OCI-LY1 (cell line): ENCODE results near the gene GMDS.

Experiments used
- H2AFZ ChIP-seq: fragments of 200-600 bp; sonication (generic), shearing (Covaris generic); 2 replicates; pipeline ENCODE4 v1.6.0; 2014; ENCODE audit warnings: antibody characterized with exemption, mild to moderate bottlenecking, low read length
- H3F3A ChIP-seq: fragments of 200-600 bp; sonication (generic), shearing (Covaris generic); 2 replicates; pipeline ENCODE4 v1.6.0; 2014; ENCODE audit warnings: mild to moderate bottlenecking, antibody characterized with exemption, low read length, moderate library complexity; ENCODE audit not compliant: insufficient read depth
- H3K27ac ChIP-seq: fragments of 200-600 bp; sonication (generic); 2 replicates; pipeline ENCODE4 v1.5.1; 2014; ENCODE audit warnings: low read length, mixed run types, mild to moderate bottlenecking, low read depth; ENCODE audit not compliant: poor library complexity, severe bottlenecking
- H3K27me3 ChIP-seq: fragments of 200-600 bp; sonication (generic); 2 replicates; pipeline ENCODE4 v1.6.0; 2014; ENCODE audit warnings: antibody characterized with exemption, mild to moderate bottlenecking, low read length, moderate library complexity; ENCODE audit not compliant: insufficient read depth
- H3K36me3 ChIP-seq: fragments of 200-600 bp; sonication (generic); 2 replicates; pipeline ENCODE4 v1.6.1; 2014; ENCODE audit warnings: mild to moderate bottlenecking, antibody characterized with exemption, low read length, moderate library complexity, mixed read lengths; ENCODE audit not compliant: insufficient read depth
- H3K4me1 ChIP-seq: fragments of 200-600 bp; sonication (generic); 2 replicates; pipeline ENCODE4 v1.5.1; 2014; ENCODE audit warnings: mild to moderate bottlenecking, low read length, moderate library complexity; ENCODE audit not compliant: insufficient read depth, severe bottlenecking
- H3K4me2 ChIP-seq: fragments of 200-600 bp; sonication (generic), shearing (Covaris generic); 2 replicates; pipeline ENCODE4 v1.6.1; 2014; ENCODE audit warnings: low read length
- H3K4me3 ChIP-seq: fragments of 200-600 bp; sonication (generic); 2 replicates; pipeline ENCODE4 v1.5.1; 2014; ENCODE audit warnings: low read length, low read depth, mild to moderate bottlenecking, mixed read lengths; ENCODE audit not compliant: poor library complexity, severe bottlenecking
- H3K79me2 ChIP-seq: fragments of 200-600 bp; shearing (Covaris generic); 2 replicates; pipeline ENCODE4 v1.6.1; 2016; ENCODE audit warnings: mixed run types, low read length, mixed read lengths; ENCODE audit not compliant: insufficient read depth
- H3K9ac ChIP-seq: fragments of 200-600 bp; sonication (generic), shearing (Covaris generic); 2 replicates; pipeline ENCODE4 v1.6.1; 2014; ENCODE audit warnings: mild to moderate bottlenecking, low read length, mixed read lengths
- H3K9me2 ChIP-seq: fragments of 200-600 bp; sonication (generic), shearing (Covaris generic); 2 replicates; pipeline ENCODE4 v1.6.1; 2014; ENCODE audit warnings: low read depth, mild to moderate bottlenecking, low read length, mixed read lengths
- H3K9me3 ChIP-seq: fragments of 200-600 bp; shearing (Covaris generic); 2 replicates; pipeline ENCODE4 v1.6.1; 2014; ENCODE audit warnings: low read length, mixed read lengths
- H4K20me1 ChIP-seq: fragments of 200-600 bp; sonication (generic), shearing (Covaris generic); 2 replicates; pipeline ENCODE4 v1.6.0; 2016; ENCODE audit warnings: mild to moderate bottlenecking, low read length; ENCODE audit not compliant: insufficient read depth
- CTCF ChIP-seq: fragments of 200-600 bp; sonication (generic), shearing (Covaris generic); IDR thresholded peaks from 2 replicates; pipeline ENCODE4 v1.5.1; 2017; ENCODE audit warnings: mild to moderate bottlenecking, antibody characterized with exemption, low read length, moderate library complexity, mixed read lengths
- EZH2 ChIP-seq: fragments of 200-600 bp; sonication (generic), shearing (Covaris generic); IDR thresholded peaks from 2 replicates; pipeline ENCODE4 v1.8.0; 2017; ENCODE audit warnings: borderline replicate concordance, mixed run types, mild to moderate bottlenecking, antibody characterized with exemption, low read length, moderate library complexity, mixed read lengths

GMDS gene

GRCh38 chr6:2203264-2203663, 42.1 kb downstream of the GMDS start:
- H3K27ac ChIP-seq: no peak overlapping the region
- H3K4me1 ChIP-seq: no peaks in the 10 kb centered on the region
- no peaks in the 10 kb centered on the region for H4K20me1 ChIP-seq
- TF ChIP-seq EZH2 (no peak), CTCF (no peak)
- no peak overlapping the region for H2AFZ ChIP-seq
- H3K9me2 ChIP-seq: no peaks in the 10 kb centered on the region
- no peaks in the 10 kb centered on the region for H3K27me3 ChIP-seq
- H3K36me3 ChIP-seq: no peaks in the 10 kb centered on the region
- H3K4me2 ChIP-seq: no peak overlapping the region
- no peak overlapping the region for H3K9ac ChIP-seq
- H3K79me2 ChIP-seq: no peaks in the 10 kb centered on the region
- H3F3A ChIP-seq: no peaks in the 10 kb centered on the region
- no peak overlapping the region for H3K4me3 ChIP-seq
- no peaks in the 10 kb centered on the region for H3K9me3 ChIP-seq

- H3K27ac ChIP-seq: no peak overlapping the region
- H3K27me3 ChIP-seq: no peaks in the 10 kb centered on the region
- no peaks in the 10 kb centered on the region for H3K9me3 ChIP-seq
- no peaks in the 10 kb centered on the region for H3K36me3 ChIP-seq
- H2AFZ ChIP-seq: no peak overlapping the region
- no peak overlapping the region for H3K9ac ChIP-seq
- H3K4me2 ChIP-seq: no peak overlapping the region
- no peaks in the 10 kb centered on the region for H3K9me2 ChIP-seq
- no peaks in the 10 kb centered on the region for H3F3A ChIP-seq
- no peaks in the 10 kb centered on the region for H3K4me1 ChIP-seq
- TF ChIP-seq CTCF (no peak), EZH2 (no peak)
- no peaks in the 10 kb centered on the region; the same call in 1 of the 2 replicates for H4K20me1 ChIP-seq
- no peak overlapping the region for H3K4me3 ChIP-seq
- no peaks in the 10 kb centered on the region for H3K79me2 ChIP-seq
Measured at GRCh38 chr6:2197984-2198383, 47.4 kb downstream of the GMDS start.

- Histone ChIP-seq H4K20me1 (no peaks in the 10 kb centered on the region; the same call in 1 of the 2 replicates), H3K4me1 (no peaks in the 10 kb centered on the region), H3K27ac (no peak overlapping the region), H3K4me2 (no peak overlapping the region), H3K9me2 (no peaks in the 10 kb centered on the region), H3K9me3 (no peaks in the 10 kb centered on the region), H3K79me2 (no peaks in the 10 kb centered on the region), H2AFZ (no peak overlapping the region), H3K9ac (no peak overlapping the region), H3F3A (no peaks in the 10 kb centered on the region), H3K36me3 (no peaks in the 10 kb centered on the region), H3K4me3 (no peak overlapping the region), H3K27me3 (no peaks in the 10 kb centered on the region)
- TF ChIP-seq EZH2: no peak
- TF ChIP-seq CTCF: no peak
Measured at GRCh38 chr6:2197177-2197671, 48.2 kb downstream of the GMDS start.
